Epithelial cell of esophagus (primary cell): ENCODE results near the gene OTOS.

Source experiments
- DNase-seq: peaks from one replicate; pipeline ENCODE4 v3.0.0; 2010; ENCODE audit warnings: low read depth
- H3K4me3 ChIP-seq: 2 replicates; pipeline ENCODE4 v1.5.1; 2011; ENCODE audit warnings: mild to moderate bottlenecking, low read length, control low read depth
- TF ChIP-seq, protein P1 (sequence below): IDR thresholded peaks from 2 replicates; pipeline ENCODE4 v1.5.1; 2011; ENCODE audit warnings: low read depth, mild to moderate bottlenecking, low read length, control low read depth, inconsistent platforms; ENCODE audit not compliant: insufficient read depth; ENCODE audit errors: missing control alignments

The OTOS gene

DNA sequence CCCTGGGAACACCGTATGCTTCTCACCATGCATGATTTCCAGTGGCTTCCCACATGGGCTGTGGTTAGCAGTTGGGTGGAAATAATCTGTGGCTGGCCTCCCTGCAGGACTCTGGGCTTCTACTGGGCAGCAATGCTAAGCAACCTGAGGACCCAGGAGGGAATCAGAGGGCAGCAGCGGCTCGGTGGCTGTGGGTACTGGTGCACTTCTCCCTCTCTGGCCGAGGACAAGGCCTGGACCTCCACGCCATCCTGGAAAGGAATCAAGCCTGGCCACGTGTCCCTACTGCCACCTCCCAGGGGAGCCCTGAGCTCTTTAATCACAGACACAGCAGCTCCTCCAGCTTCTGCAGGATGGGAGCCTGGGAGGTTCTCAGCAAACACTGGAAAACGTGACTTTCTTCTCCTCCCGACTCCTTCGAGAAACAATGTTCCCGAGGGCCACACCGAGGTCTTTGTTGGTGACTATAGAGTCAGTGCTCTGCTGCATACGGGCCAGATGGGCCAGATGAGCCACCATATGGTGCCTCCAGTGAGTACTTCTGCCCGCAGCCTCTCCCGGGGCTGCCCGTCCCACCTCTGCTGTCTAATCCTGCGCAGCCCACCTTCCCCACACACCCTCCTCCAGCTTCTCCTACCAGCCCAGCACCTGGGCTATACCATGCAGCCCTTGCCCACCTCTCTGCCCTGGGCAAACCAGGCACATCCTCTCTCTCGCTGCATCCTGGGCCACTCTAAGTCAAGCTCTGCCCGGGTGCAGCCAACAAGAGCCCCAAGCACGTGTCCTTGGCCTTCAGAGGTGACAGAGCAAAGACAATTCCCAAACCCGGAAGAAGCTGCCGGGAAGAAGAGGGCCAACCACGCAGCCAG lies 42.8 kb upstream of the OTOS start:
- H3K4me3 ChIP-seq = no peak overlapping the region
- DNase-seq = no peak
- TF ChIP-seq, protein P1, sequence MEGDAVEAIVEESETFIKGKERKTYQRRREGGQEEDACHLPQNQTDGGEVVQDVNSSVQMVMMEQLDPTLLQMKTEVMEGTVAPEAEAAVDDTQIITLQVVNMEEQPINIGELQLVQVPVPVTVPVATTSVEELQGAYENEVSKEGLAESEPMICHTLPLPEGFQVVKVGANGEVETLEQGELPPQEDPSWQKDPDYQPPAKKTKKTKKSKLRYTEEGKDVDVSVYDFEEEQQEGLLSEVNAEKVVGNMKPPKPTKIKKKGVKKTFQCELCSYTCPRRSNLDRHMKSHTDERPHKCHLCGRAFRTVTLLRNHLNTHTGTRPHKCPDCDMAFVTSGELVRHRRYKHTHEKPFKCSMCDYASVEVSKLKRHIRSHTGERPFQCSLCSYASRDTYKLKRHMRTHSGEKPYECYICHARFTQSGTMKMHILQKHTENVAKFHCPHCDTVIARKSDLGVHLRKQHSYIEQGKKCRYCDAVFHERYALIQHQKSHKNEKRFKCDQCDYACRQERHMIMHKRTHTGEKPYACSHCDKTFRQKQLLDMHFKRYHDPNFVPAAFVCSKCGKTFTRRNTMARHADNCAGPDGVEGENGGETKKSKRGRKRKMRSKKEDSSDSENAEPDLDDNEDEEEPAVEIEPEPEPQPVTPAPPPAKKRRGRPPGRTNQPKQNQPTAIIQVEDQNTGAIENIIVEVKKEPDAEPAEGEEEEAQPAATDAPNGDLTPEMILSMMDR = no peak

DNA sequence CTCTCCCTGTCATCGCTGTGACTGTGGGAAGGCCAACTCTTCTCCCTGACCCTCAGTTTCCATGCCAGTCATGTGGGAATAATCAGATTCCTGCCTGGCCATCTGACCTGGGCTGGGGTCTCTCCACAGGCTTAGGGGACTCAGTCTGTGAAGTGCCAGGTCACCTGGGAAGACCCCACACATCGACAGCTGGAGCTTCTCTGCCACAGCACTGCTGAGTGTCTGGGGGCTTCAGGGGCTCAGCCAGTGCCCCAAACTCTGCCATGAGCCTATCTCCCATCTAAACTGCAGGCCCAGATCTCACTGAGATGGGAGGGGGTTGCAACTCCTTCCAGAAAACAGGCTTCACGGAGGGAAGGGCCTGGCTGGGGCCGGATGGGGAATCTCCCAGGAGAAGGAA lies 42.0 kb upstream of the OTOS start:
- H3K4me3 ChIP-seq = no peak overlapping the region
- TF ChIP-seq, protein P1 = no peak
- no peak for DNase-seq

DNA sequence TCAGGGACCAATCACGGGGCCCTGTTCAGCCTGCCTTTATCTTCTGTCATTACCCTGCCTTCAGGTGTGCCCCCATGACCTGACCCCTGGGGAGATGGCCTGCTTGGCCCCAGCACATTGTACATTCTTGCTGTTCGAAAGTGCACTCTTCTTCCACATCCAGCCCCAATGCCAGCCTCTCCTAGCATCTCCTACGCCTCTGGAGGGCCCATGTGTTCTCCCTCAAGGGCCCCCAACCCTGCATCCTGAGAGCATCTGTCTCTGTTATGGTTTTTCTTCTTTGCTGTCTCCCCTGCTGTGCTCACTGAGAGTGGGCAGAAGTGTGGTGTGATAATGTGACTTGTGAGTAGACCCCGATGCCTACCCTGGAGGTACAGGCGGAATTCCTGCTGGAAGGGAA lies 41.5 kb upstream of the OTOS start:
- TF ChIP-seq, protein P1 = no peak
- H3K4me3 ChIP-seq = no peak overlapping the region
- no peak for DNase-seq

DNA sequence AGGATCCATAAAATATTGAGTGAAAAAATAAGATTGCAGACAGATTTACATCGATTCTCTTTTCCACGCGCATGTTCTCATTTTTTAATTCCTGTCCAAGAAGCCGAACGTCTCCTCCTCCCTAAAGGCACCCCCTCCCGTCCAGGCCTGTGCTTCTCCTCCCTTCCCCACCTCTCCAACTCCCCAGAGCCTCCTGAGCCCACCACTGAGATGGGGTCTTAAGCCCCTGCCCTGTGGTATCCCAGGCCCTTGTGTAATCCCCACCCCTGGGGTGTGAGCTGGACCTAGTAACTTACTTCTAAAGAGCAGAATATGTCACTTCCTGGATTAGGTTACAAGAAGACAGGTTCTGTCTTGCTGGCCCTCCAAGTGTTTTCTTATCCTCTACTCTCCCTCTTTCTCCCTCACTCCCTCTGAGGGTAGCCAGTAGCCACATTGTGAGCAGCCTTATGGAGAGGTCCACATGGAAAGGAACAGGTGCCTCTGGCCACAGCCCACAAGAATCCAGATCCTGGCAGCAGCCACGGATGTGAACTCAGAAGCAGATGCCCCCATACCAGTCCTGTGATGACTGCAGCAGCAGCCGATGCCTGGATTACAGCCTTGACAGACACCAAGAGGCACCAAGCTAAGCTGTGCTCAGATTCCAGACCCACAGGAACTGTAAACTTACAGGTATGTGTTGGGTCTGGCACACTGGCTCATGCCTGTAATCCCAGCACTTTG lies 39.6 kb upstream of the OTOS start:
- TF ChIP-seq, protein P1 = no peak
- no peak overlapping the region for H3K4me3 ChIP-seq
- peak; percentile 51 for DNase-seq

DNA sequence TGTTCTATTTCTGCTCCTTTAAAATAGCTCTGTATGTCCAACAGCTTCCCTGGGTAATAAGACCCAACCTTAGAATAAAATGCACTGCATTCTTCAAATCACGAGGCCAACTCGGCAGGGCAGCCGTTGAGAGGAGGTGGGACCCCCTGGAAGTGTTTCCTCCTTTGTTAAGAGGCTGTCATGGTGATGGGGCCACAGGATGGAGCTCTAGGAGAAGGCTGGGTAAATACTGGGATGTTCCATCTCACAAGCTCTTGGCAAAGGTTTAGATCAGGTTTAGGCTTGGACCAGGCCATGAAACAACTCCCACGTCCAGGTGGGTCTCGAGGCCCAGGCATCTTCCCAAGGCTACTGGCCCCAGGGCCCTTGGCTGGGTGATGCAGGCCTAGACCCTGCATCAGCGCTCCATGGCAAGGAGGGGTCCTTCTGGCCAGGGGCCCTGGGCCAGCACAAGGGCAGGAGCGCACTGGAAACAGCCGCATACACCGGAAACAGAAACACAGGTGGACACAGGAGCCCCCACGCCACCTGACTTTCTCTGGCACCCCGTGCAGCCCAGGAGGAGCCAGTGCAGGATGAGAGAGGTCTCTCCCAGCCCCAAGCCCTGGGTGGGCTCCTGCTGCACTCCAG lies 38.8 kb upstream of the OTOS start:
- no peak overlapping the region for H3K4me3 ChIP-seq
- DNase-seq = no peak
- TF ChIP-seq, protein P1 = no peak

DNA sequence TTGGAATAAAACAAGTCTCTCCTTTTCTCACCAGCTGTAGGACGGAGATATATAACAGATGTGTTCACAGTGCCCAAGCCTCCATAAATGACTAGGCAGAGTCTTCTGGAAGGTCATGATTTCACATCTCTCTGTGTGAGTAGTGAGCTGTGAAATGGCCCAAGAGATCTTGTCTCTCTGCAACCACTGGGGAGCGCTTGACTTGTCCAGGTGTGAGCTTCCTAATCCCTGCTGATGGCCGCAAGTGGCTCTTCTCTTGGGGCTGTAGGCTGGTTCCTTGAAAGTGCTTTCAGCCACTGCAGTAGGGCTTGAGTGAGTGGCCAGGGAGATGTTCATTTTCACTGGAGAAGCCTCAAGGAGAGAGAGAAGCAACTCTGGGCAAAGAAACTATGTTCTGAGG lies 38.1 kb upstream of the OTOS start:
- H3K4me3 ChIP-seq = no peak overlapping the region
- TF ChIP-seq, protein P1 = no peak
- DNase-seq = no peak
